Mammary epithelial cell (primary cell): ENCODE results near the gene SKAP2.

ENCODE experiments used
- EZH2 ChIP-seq: IDR thresholded peaks from 2 replicates; pipeline ENCODE4 v1.6.1; 2012; ENCODE audit warnings: low read length, inconsistent platforms, borderline replicate concordance
- TF ChIP-seq, protein P1 (sequence below), 2 donors: IDR thresholded peaks in 1 of 2; conservative IDR thresholded peaks in 1 of 2; 2 replicates each; pipeline ENCODE4 v1.5.1; 2011 to 2012; ENCODE audit warnings: inconsistent platforms in 2 of 2, low read length in 2 of 2, mild to moderate bottlenecking in 2 of 2, control low read depth in 1 of 2, low read depth in 1 of 2; ENCODE audit not compliant: insufficient read depth in 1 of 2; ENCODE audit errors: extremely low read depth in 1 of 2

DNA sequence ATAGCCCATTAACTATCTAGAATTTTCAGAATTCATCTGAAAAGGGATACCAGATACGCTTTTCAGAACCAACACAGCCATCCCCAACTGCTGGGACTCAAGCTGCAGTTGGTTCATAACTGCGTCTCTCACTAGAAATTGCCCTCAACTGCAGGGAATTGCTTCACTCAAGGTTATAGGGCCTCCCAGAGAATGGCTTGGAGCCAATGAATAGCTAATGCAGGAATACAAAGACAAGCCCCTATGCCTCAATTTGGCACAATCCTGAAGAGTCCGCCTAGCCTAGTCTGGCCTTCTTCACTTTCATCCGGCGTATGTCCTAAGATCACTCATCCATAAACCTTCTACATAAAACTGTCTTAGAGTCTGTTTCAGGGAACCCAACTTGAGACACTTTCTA is 164.0 kb downstream of the SKAP2 start:
- TF ChIP-seq, protein P1, sequence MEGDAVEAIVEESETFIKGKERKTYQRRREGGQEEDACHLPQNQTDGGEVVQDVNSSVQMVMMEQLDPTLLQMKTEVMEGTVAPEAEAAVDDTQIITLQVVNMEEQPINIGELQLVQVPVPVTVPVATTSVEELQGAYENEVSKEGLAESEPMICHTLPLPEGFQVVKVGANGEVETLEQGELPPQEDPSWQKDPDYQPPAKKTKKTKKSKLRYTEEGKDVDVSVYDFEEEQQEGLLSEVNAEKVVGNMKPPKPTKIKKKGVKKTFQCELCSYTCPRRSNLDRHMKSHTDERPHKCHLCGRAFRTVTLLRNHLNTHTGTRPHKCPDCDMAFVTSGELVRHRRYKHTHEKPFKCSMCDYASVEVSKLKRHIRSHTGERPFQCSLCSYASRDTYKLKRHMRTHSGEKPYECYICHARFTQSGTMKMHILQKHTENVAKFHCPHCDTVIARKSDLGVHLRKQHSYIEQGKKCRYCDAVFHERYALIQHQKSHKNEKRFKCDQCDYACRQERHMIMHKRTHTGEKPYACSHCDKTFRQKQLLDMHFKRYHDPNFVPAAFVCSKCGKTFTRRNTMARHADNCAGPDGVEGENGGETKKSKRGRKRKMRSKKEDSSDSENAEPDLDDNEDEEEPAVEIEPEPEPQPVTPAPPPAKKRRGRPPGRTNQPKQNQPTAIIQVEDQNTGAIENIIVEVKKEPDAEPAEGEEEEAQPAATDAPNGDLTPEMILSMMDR (conservative IDR thresholded peaks at IDR 0.05 in 1 of 2, IDR thresholded peaks at IDR 0.05 in 1 of 2; ENCODE audit: extremely low read depth in 1 of 2, insufficient read depth in 1 of 2, low read depth in 1 of 2, low read length in 2 of 2): no peak
- no peak for TF ChIP-seq EZH2
